Activated T-cell treated with anti-CD3 and anti-CD28 coated beads for 24 hours (primary cell): ENCODE measurements around the gene APP.

Source experiments
- DNase-seq: peaks from one replicate; pipeline ENCODE4 v3.0.0-alpha.2; 2020; ENCODE audit warnings: low read depth

Gene APP

DNA sequence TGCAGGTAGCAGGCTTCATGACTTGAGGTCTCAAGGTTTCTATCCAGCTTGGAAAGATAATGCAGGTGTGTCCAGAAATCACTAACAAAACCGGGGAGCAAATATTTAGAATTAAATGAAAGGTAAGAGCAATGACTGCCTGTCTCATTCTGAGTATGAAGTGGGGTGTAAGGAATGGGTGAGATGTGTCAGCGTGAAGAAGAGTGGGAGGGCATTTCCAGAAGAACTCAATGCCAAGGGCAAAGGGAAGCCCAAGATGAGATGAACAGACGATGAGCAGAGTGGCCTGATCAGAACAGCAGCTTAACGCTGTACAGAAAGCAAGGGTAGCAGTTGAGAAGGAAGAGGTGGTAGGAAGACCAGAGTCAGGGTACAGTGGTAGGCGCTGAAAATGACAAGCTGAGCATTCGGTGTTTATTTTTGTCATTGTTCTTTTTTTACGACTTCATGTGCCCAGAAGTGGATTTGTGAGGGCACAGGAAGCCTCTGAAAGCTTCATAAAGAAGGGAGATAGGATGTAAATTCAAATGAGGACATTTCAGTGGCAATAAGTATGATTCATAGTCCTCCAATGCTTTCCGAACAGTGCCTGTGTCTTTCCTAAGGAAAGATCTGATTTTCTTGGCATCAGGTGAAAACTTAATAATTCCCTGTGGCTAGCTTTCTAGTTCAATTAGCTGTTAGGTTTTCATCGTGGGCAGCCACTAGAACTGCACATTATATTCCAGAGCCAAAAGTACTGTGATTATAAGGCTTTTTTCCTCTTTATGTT lies 190.5 kb downstream of the APP start:
- no peak for DNase-seq

DNA sequence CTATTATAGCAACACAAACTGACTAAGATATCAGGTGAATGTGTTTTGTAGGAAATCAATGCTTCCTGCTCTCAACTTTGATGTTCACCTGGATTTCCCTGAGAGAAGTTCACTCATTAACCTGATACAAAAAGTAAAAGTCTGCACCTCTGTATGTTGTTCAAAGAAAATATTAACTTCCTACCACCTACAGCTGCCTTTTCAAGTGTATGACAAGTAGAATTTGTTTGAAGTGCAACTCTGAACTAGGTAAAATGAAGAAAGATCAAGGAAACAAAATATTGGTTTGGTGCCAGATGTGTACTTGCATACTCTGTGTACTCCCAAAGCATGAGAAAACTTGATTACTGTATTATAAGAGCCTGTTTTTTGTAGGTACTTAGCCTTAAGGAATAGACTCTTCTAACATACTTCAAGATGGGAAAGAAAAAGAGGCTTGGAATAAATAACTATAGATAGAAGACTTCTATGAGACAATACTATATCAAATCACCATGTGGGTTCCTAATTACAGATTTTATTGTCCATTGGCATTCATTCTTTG lies 193.4 kb downstream of the APP start:
- DNase-seq = no peak

DNA sequence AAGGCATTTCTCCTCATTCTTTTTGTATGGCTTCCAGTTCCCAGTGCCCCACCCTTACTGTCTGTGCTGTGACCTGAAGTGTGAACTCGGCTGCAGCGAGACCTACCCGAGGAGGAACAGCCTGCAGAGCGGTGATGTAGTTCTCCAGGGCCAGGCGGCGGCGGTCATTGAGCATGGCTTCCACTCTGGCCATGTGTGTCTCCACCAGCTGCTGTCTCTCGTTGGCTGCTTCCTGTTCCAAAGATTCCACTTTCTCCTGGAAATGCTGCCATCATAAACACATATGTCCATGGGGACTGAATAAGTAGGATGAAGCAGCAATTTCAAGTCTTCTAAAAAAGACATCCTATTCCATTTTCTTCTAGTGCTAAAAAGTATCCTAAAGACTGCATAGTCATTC lies 195.6 kb downstream of the APP start:
- no peak for DNase-seq

DNA sequence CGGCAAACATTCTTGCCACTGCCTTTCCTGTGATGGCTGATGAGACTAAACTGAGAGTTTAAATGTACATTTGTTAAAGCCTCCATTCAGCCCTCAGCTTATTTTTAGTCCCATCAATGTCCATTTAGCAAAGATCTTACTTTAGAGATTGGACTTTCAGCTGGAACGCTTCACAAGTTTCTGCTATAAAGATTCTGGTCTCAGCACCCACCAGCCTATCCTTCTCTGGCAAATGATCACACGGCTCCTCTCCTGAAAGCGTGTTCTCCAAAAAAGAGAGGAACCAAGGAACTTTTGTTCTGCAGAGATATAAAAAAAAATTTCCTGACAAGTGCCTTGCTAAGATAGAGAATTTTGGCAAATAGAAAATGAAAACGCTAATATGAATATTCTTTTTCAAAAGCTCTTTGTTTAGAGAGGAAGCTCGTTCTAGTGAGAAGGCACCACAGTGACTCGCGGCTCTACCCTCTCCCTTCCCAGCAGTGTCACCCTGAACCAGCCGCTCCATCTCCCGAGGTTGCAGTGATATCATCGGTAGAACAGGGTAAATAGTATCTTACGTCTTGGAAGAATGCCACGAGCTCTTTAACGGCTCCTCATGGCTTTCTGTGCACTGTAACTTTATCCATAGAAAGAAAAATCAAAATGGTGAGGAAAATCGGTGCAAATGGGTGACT lies 200.2 kb downstream of the APP start:
- no peak for DNase-seq

DNA sequence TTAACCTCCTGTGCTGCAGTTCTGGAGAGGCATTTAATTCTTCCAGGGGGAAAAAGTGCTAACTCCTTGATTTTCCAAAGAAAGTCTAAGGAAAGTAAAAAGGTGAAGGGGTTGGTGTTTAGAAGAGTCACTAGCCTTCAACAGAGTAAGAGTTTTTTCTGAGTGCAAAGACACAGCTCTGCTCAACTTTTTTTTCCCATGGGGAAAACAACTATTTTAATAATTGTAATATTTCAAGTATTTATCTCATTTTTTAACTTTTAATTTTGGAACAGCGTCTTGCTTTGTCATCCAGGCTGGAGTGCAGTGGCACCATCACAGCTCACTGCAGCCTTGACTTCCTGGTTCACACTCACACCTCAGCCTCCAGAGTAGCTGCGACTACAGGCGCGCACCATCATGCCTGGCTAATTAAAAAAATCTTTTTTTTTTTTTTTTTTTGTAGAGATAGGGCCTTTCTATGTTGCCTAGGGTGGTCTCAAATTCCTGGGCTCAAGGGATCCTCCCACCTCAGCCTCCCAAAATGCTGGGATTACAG lies 202.6 kb downstream of the APP start:
- DNase-seq = no peak

DNA sequence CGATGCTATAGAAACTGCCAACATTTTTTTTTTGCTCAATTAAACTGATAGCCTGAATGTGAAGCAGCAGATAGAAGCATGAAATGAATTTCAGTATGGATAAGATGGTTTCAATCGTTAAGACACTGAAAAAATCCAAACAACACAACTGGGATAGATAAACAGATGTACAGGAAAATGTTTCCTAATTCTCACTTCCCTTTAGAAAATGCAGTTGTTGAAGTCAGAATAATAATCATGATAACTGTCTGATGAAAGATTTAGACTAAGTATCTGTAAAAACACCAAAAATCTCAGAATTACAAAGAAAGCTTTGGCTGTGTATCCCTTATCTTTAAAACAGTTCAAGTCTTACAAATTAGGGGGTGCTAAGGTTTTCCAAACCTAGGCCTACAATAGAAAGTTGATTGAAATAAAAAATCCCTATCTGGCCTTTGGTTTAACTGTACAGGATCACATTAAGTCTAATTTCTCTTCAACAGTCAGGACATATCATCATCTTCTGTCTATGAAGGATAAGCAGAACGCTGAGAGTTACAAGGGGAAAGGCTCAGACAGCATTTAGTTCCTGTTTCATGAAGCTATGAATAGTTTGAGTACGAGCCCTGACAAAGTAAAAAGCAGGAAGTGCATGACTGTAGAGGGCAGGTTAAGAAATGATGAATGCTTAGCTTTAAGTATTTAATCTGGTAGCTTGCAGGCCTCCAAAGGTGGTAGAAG lies 203.2 kb downstream of the APP start:
- DNase-seq = no peak

DNA sequence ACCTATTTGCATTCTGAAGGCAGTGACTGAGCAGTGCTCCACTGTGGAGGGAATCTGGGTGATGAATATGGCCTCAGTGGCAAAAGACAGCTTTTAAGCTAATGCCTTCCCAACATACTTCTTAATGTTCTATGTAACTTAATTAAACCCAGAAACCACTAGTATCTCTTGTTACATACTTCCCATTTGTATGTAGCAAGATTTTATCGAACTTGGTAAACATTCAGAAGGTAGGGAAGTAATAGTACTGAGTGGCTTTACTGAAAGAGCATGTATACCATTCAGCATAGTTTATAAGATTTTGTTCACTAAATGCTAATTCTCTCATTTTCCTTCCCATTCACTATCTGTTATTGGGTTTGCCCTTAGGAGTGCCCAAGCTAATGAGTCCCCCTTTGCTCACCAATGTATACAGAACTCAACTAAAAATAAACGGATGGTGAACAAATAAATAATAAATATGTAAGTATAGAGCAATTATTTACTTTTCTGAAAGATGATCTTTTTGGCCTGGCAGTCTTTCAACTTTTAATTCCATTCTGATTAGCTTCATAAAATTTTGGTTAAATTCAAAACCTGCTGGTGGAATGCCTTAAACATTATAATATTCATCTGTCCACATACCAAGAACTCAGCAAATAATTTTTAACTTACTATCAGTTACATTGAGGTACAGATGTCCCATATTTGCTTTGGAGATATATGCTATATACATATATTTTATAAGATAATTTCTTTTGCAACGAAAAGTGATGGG lies 204.4 kb downstream of the APP start:
- DNase-seq = no peak

DNA sequence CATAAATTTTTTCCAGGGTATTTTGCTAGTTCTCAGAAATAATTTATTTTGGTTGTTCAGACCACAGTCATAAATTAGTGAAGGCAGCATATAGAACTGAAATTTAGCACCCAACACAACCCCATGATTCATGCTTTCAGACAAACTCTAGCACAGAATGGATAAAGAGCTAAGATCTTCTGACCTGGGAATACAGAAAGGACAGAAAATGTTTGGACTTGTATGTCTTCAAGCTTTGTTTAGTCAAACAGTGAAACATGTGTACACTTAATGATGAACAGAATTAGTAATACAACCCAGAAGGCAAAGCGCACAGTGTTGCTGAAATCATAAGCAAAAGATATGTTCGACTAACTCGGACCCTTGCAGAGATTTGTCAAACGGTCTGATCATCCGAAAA lies 205.6 kb downstream of the APP start:
- no peak for DNase-seq

DNA sequence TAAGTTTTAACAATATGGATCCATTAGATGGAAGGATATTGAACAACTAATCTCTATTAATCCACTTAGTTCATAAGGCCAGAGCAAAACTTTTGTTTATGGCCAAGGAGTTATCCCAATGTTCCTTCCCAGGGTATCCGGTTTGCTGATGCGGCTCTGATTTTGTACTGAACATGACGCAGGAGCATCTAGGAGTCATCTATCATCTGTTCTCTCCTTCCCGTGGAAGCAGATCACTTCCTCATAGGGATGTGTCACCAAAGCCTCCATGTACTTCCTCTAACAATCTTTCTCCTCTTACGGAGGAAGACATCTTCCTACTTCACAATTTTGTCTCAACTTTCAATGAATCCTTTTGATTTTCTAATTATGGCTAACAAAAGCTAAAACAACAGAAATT lies 206.6 kb downstream of the APP start:
- no peak for DNase-seq

DNA sequence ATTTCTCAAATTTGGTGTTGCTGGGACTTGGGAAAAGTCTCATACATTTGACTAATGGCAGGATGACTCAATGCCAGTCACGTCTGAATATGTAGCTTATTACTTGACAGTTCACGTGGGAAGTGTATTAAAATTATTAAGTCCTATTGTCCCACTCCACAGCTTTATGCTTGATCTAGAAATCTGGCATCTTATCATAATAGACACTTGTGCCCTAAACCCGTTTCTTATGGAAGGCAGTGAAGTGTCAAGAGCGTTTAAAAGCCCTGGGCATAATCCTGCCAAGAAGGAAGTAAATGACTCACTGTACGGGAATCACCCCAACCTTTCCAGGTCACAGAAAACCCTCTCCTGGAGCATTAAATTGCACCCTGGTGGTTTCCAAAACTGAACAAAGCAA lies 207.4 kb downstream of the APP start:
- DNase-seq = no peak

DNA sequence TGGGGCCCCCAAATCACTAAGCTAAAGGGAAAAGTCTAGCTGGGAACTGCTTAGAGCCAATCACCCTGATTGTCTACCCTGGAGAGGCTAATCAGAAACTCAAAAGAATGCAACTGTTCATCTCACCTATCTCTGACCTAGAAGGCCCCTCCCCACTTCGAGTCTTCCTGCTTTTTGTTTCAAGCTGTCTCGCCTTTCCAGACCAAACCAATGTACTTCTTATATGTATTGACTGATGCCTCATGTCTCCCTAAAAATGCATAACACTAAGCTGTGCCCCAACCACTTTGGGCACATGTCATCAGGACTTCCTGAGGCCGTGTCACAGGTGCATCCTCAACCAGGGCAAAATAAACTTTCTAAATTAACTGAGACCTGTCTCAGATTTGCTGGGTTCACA lies 209.5 kb downstream of the APP start:
- DNase-seq = no peak

DNA sequence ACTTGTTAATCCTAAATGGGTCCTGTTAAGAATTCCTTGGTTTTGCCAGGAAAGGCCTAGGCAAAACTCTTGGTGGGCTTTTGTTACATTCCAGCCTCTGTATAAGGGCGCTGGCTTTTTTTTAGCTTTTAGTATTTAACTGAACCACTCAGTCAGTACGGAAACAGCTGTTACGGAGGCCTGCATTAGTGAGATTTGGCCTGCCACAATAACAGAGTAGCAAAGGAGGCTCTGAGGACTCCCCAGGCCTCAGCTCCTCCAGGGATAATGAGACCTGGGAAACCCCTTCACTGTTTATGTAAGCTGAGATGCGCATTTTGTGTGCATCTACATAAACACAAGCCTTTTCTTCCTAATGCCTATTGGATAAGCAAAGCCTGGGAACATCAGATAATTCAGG lies 210.2 kb downstream of the APP start:
- no peak for DNase-seq

DNA sequence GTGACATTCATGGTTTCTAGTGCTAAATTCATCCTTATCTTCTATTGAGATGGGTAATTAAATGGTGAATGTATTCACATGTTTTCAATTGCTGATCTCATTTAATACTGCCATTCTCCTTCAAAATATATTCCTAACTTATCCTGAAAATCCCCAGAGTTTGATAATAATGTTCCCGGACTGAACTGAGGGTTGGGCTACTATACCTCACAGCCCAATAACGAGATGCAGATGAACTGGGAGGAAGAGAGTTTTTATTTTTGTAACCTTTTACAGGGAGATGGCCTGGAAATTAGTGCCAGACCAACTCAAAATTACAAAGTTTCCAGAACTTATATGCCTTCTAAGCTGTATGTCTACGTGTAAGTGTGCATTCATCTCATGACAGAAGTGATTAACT lies 210.8 kb downstream of the APP start:
- DNase-seq = no peak

DNA sequence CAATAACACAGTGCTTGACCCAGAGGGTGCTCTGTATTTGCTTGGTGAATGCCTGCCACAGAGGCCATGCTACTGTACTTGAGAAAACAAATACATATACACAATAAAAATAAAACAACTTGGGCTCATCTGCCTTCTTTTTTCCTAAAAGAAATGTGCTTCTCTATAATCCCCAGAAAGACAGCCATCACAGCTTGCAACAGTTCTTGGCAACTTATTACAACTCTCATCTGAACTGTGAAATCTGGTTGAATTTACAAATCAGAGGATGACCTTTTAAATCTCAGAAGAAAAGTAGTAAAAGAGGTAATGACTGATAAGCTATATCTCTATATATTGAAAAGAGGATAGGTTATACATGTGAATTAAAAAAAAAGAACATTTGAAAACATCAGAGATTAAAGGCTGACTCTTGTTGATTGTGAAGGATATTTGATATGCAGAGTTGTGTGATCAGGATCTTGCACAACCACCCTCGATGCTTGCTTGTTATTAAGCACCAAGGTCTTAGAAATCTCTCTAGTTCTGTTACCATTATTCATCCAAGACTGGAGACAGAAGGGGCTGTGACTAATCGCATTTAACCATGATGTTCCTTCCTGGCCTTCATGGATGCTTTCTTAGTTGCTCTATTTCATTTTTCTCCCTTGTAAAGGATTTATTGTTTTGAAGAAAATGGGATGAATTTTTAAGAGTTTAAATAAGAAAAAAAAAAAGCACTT lies 213.4 kb downstream of the APP start:
- no peak for DNase-seq

DNA sequence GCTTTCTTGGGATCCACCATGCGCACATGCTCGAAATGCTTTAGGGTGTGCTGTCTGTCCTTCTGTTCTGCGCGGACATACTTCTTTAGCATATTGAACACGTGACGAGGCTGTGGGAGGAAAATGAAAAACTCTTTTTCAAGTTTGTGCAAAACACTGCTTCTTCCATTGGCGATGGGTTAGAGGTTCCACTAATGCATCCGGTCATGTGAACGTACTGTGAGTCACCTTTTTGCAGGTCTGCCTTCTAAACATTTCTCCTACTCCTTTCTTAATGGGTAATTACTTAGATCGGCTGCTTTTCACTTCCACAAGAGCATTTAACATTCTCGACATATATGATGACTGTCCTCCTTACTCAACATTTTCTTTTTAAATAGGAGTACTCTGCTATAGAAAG lies 214.9 kb downstream of the APP start:
- DNase-seq = no peak

DNA sequence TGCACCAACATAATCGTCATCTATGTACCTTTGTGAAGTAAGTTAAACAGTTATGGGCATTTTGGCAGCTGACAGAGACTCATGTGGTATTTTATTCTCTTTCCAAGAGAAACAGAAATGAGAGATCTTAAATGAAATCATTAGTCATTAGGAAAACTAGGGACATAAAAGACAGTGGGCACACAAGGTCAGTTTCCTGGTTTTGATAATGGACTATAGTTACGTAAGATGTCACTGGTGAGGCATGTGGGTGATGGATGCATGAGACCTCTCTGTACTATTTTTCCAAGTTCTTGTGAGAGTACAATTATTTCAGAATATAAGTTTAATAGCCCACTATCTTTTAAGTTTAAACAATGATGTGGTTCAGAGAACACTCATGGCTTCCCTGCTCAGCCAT lies 216.9 kb downstream of the APP start:
- DNase-seq = no peak

DNA sequence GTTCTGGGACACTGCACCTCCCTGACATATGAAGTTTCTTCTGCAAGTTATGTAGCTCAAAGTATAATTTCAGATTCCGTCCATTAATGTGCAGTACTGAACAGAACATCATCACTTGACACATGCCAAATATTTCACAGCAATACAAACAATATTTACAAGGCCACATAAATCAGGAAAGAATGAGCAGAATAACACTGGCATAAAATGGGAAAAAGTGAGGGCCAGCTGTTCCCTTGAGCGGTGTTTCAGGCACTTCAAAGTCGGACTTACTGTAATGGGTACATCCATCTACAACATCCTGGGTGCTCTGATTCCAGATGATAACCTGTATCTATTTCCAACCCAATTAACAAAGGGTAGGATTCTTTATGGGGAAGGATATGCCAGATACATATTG lies 217.4 kb downstream of the APP start:
- DNase-seq = no peak

DNA sequence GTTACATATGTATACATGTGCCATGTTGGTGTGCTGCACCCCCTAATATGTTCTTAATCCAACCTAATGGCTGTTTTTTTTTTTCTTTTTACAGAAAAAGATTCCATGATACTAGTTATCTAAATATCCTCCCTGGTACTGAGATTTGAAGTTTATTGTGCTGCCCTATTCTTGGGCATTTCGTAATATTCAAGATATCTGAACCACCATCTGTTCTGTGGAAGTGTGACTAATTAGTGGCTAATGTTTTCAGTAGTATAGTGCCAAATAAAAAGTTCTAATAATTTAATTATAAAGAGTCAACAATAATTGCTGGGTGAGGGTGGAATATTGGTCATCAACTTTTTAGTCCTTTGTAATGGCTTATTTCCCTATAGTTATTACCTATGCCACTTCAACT lies 218.3 kb downstream of the APP start:
- no peak for DNase-seq

DNA sequence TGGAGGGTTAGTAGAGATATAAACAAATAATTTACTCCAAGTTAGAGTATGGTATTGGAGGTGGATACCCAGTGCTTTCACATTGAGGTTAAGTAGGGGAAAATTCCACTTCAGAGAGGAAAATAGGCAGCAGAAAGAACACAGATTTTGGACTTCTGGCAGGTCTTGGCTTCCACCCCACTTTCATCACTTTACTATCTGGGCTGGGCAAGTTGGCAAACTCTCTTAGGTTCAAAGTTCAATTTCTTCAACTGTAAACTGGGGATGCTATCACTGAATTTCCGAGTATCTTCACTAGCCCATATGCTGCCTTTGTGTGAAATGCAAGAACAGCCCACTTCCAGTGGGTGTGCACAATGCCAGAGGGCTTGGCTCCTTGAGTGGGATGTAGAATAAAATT lies 220.9 kb downstream of the APP start:
- DNase-seq = no peak

DNA sequence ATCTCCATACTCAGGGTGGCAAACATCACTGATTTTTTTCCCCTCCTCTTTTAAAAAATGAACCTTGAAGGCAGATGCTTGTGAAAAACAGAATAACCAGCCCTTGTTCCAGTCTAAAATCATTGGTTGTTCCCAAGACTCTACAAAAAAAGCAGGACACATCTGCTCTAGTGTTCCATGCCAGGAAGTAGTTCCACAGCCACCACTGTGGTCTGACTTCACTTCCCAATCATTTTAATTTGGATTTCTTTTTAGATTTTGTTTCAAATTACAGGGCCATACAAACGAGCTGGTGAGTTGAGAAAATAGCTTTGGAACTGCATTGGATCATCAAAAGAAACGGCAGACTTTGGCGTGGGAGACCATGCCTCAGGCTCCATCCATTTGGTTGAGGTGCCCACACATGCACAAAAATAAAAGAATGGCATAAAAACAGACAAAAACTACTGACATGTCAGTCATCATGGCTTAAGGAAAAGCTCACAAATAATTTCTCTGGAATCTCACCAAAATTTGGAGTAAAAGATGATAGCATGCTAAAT lies 225.8 kb downstream of the APP start:
- DNase-seq = no peak

DNA sequence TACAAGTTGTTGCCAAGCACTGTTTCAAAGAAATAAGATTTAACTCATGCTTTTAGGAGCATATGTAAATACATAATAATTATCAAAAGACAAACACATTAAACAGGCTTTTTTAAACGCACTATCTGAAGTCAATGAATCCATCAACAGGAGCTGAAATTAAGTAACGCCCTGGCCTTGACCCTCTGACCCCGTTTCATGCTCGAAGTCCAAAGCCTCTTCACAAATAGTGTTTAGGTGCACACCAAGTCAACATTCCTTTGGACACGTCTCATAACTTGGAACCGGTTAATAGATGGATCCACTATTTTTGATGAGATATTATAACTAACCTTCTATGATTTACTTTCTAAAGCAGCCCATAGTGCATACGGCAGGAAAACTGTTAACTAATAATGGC lies 226.5 kb downstream of the APP start:
- DNase-seq = no peak
